WI38 (cell line): Measurements from ENCODE around the gene SERPINA5.

Source experiments
- H3K4me3 ChIP-seq: 2 replicates; pipeline ENCODE4 v1.5.1; 2011; ENCODE audit warnings: low read depth, mild to moderate bottlenecking, control low read depth, low read length
- CTCF ChIP-seq: IDR thresholded peaks from 2 replicates; pipeline ENCODE4 v1.5.1; 2012; ENCODE audit warnings: low read depth, mild to moderate bottlenecking, control low read depth, low read length

The SERPINA5 gene

GRCh38 chr14:94596361-94596760 lies 15.1 kb downstream of the SERPINA5 start:
- H3K4me3 ChIP-seq = no peak overlapping the region
- TF ChIP-seq CTCF = no peak

- no peak for TF ChIP-seq CTCF
- H3K4me3 ChIP-seq = no peak overlapping the region
Observed at GRCh38 chr14:94597788-94598187, 16.6 kb downstream of the SERPINA5 start.

- no peak for TF ChIP-seq CTCF
- H3K4me3 ChIP-seq = no peak overlapping the region
Observed at GRCh38 chr14:94598506-94598815, 17.2 kb downstream of the SERPINA5 start.

GRCh38 chr14:94598816-94599655 lies 17.8 kb downstream of the SERPINA5 start:
- no peak overlapping the region for H3K4me3 ChIP-seq
- TF ChIP-seq CTCF = no peak

GRCh38 chr14:94599656-94600004 lies 18.4 kb downstream of the SERPINA5 start:
- TF ChIP-seq CTCF = no peak

GRCh38 chr14:94600148-94600545 lies 18.9 kb downstream of the SERPINA5 start:
- no peak for TF ChIP-seq CTCF

More at GRCh38 chr14:94599656-94600004, 18.4 kb downstream of the SERPINA5 start:
- no peak overlapping the region for H3K4me3 ChIP-seq

GRCh38 chr14:94601884-94602391 lies 20.7 kb downstream of the SERPINA5 start:
- no peak overlapping the region for H3K4me3 ChIP-seq
- TF ChIP-seq CTCF = no peak

More at GRCh38 chr14:94600148-94600545, 18.9 kb downstream of the SERPINA5 start:
- no peak overlapping the region for H3K4me3 ChIP-seq
